Measurements from ENCODE around the gene STPG2. TPM values are rescaled to one million over a fixed set of nuclear protein-coding genes. Genes with fewer than 3 reads are reported as not detected.
A peak's percentile ranks its signal among the peaks of the same experiment; 100 is the strongest.

STPG2 gene
- total RNA-seq, 1 donor from 2014 or later, result 2.5 TPM

DNA sequence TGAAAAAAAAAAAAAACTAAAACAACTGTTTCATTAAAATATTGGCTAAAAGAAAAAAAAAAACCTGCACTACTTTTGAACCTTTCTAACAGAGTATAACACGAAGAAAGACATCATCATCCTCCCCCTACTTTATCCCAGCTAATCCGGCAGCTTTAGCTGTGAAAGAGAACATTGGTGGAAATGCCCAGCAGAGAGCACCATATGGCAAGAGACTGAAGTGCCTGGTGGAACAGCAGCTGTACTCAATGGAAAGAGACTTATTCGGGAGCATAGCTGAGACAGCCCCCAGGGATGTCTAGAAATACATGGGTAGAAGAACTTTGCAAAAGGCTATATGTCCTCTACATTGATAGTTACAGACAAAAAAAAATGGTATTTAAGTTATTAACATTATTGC lies 30.3 kb downstream of the STPG2 start:
- Mint-ChIP-seq H3K4me3 (ENCODE audit: unreplicated experiment) (no peak overlapping the region), H3K9me3 (ENCODE audit: unreplicated experiment) (no peaks in the 10 kb centered on the region), H3K27ac (ENCODE audit: unreplicated experiment) (no peak overlapping the region), H3K27me3 (ENCODE audit: unreplicated experiment) (no peaks in the 10 kb centered on the region), H3K36me3 (ENCODE audit: low read depth, unreplicated experiment) (no peaks in the 10 kb centered on the region), H3K4me1 (ENCODE audit: unreplicated experiment) (no peaks in the 10 kb centered on the region)
- DNase-seq (ENCODE audit: low spot score), result peak; percentile 37
- TF ChIP-seq, protein P1, sequence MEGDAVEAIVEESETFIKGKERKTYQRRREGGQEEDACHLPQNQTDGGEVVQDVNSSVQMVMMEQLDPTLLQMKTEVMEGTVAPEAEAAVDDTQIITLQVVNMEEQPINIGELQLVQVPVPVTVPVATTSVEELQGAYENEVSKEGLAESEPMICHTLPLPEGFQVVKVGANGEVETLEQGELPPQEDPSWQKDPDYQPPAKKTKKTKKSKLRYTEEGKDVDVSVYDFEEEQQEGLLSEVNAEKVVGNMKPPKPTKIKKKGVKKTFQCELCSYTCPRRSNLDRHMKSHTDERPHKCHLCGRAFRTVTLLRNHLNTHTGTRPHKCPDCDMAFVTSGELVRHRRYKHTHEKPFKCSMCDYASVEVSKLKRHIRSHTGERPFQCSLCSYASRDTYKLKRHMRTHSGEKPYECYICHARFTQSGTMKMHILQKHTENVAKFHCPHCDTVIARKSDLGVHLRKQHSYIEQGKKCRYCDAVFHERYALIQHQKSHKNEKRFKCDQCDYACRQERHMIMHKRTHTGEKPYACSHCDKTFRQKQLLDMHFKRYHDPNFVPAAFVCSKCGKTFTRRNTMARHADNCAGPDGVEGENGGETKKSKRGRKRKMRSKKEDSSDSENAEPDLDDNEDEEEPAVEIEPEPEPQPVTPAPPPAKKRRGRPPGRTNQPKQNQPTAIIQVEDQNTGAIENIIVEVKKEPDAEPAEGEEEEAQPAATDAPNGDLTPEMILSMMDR (IDR thresholded peaks at IDR 0.05; ENCODE audit: unreplicated experiment), result no peak

DNA sequence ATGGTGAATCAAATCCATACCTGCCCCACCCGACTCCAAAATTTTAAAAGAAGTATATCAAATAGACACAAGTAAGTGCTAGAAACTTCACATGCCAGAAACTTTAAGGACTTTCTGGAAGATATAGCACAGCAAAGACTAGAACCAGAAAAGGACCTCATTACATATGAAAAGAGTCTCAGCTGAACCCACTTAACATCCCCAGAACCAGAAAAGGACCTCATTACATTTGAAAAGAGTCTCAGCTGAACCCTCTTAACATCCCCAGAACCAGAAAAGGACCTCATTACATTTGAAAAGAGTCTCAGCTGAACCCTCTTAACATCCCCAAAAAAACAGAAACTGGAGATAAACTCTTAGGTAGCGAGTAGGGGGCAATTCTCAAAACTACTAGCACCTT lies 32.3 kb downstream of the STPG2 start:
- no peak overlapping the region for H3K27ac Mint-ChIP-seq (ENCODE audit: unreplicated experiment)
- TF ChIP-seq, protein P1 (IDR thresholded peaks at IDR 0.05; ENCODE audit: unreplicated experiment), result no peak
- H3K4me3 Mint-ChIP-seq (ENCODE audit: unreplicated experiment), result no peak overlapping the region
- H3K27me3 Mint-ChIP-seq (ENCODE audit: unreplicated experiment), result no peaks in the 10 kb centered on the region
- no peaks in the 10 kb centered on the region for H3K36me3 Mint-ChIP-seq (ENCODE audit: low read depth, unreplicated experiment)
- DNase-seq (ENCODE audit: low spot score), result no peak
- no peaks in the 10 kb centered on the region for H3K4me1 Mint-ChIP-seq (ENCODE audit: unreplicated experiment)
- no peaks in the 10 kb centered on the region for H3K9me3 Mint-ChIP-seq (ENCODE audit: unreplicated experiment)

DNA sequence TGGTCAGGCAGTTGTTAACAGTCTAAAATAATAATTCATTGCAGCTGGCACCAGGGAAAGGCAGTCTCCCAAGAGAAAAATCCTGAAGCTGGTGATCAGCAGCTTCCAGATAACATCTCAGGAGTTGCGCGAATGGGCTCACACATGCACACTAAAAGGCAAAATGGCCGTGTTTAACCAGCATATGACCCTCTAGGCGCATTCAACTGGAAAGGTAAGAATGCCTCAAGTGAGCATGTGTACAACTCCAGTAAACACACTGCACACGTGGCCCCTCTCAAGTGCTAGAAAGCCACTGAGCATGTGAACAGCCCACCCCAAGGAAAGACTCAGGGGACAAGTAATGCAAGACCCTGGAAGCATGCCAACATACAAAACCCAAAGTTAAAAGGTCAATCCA lies 33.1 kb downstream of the STPG2 start:
- no peaks in the 10 kb centered on the region for H3K36me3 Mint-ChIP-seq (ENCODE audit: low read depth, unreplicated experiment)
- DNase-seq (ENCODE audit: low spot score), result no peak
- H3K9me3 Mint-ChIP-seq (ENCODE audit: unreplicated experiment), result no peaks in the 10 kb centered on the region
- H3K4me1 Mint-ChIP-seq (ENCODE audit: unreplicated experiment), result no peaks in the 10 kb centered on the region
- no peaks in the 10 kb centered on the region for H3K27me3 Mint-ChIP-seq (ENCODE audit: unreplicated experiment)
- no peak overlapping the region for H3K4me3 Mint-ChIP-seq (ENCODE audit: unreplicated experiment)
- TF ChIP-seq, protein P1 (IDR thresholded peaks at IDR 0.05; ENCODE audit: unreplicated experiment), result no peak
- H3K27ac Mint-ChIP-seq (ENCODE audit: unreplicated experiment), result no peak overlapping the region

DNA sequence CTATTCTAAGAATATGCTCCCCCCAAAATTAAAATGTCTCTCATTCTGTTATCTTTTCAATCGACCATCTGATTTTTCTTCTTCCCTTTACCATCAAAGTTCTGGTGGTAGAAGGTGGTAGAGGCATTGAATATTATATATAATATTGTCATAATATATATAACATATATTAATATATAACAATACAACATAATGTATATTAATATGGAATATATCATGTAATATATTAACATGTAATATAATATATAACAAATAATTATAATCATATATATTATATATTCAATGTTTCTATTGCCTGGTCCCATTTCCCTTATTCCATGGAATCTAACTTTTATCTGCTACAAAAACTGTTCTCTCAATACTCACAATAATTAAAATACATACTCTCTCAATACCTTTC lies 40.6 kb downstream of the STPG2 start:
- no peak for DNase-seq (ENCODE audit: low spot score)
- H3K4me1 Mint-ChIP-seq (ENCODE audit: unreplicated experiment), result no peaks in the 10 kb centered on the region
- H3K27ac Mint-ChIP-seq (ENCODE audit: unreplicated experiment), result no peak overlapping the region
- H3K36me3 Mint-ChIP-seq (ENCODE audit: low read depth, unreplicated experiment), result no peaks in the 10 kb centered on the region
- H3K27me3 Mint-ChIP-seq (ENCODE audit: unreplicated experiment), result peaks cover 1% of the 10 kb centered on the region
- TF ChIP-seq, protein P1 (IDR thresholded peaks at IDR 0.05; ENCODE audit: unreplicated experiment), result no peak
- H3K4me3 Mint-ChIP-seq (ENCODE audit: unreplicated experiment), result no peak overlapping the region
- no peaks in the 10 kb centered on the region for H3K9me3 Mint-ChIP-seq (ENCODE audit: unreplicated experiment)

DNA sequence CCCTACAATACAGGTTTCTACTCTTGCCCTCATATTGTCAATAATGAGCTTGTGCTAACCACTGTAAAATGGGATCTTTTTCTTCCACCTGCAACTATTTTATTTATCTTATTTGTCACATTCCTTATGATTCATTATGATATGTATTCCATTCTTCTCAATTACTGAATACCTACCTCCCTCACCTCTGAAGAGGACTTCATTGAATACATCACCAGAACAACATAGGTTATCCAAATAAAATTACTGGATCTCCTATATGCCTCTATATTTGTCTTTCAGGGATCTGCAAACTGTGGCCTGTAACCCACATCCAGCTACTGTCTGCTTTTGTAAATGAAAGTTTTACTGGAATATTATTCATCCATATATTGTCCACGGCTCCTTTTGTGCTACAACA lies 41.3 kb downstream of the STPG2 start:
- Mint-ChIP-seq H3K4me3 (ENCODE audit: unreplicated experiment) (no peak overlapping the region), H3K9me3 (ENCODE audit: unreplicated experiment) (no peaks in the 10 kb centered on the region), H3K27me3 (ENCODE audit: unreplicated experiment) (peaks cover 1% of the 10 kb centered on the region), H3K4me1 (ENCODE audit: unreplicated experiment) (no peaks in the 10 kb centered on the region), H3K36me3 (ENCODE audit: low read depth, unreplicated experiment) (no peaks in the 10 kb centered on the region), H3K27ac (ENCODE audit: unreplicated experiment) (no peak overlapping the region)
- TF ChIP-seq, protein P1 (IDR thresholded peaks at IDR 0.05; ENCODE audit: unreplicated experiment), result no peak
- DNase-seq (ENCODE audit: low spot score), result no peak
